ENCODE data around the gene PPHLN1.

PPHLN1 gene

GRCh38 chr12:42484996-42485395 is 159.0 kb downstream of the PPHLN1 start:
- FAIRE-seq = no peak

GRCh38 chr12:42485823-42486222 is 159.9 kb downstream of the PPHLN1 start:
- no peak for FAIRE-seq

- no peak for FAIRE-seq
Observed at GRCh38 chr12:42486407-42486806, 160.4 kb downstream of the PPHLN1 start.

- no peak for FAIRE-seq
Observed at GRCh38 chr12:42490261-42490842, 164.4 kb downstream of the PPHLN1 start.
